NCI-H1048 (cell line): ENCODE data around the gene SYNE4.
A peak's percentile ranks its signal among the peaks of the same experiment; 100 is the strongest.

Experiments used
- DNase-seq: peaks from one replicate; lab custom pipeline; 2025; lab: John Stamatoyannopoulos, UW

The SYNE4 gene

GRCh38 chr19:36025541-36025940 is 16.9 kb upstream of the SYNE4 start:
- no peak for DNase-seq

GRCh38 chr19:36023432-36023831 is 14.8 kb upstream of the SYNE4 start:
- no peak for DNase-seq

DNA sequence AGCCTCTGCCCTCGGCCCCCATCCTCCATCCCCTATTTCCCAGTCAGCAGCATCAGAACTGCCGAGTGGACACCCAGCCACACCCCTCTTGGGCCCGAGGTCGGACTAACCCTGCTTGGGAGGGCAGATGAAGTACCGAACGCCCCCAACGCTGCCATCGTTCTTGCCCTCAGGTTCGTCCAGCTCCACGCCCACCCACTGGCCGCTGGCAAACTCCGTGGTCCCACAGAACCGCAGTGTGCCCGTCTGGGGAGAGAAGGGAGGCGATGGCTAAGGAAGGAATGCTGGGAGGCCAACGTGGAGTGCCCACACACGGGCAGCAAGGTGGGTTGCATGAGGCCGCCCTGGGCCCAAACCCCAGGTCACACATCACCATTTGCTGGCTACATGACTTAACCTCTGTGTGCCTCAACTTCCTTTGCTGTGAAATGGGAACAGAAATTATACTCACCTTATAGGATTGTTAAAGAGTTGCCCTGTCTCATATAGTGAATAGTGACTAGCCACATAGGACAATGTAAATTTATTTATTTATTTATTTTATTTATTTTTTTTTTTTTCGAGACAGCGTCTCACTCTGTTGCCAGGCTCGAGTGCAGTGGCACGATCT is 10.6 kb upstream of the SYNE4 start:
- no peak for DNase-seq

- DNase-seq, result peak; percentile 98
Observed at GRCh38 chr19:36014012-36014924, 5.7 kb upstream of the SYNE4 start, which contains the start of gene ALKBH6. Gene ALKBH6 (minus strand): TSS chr19:36014213. CDS start chr19:36013397, 816 bp downstream.

GRCh38 chr19:36013280-36014011 is 4.8 kb upstream of the SYNE4 start:
- DNase-seq, result no peak

DNA sequence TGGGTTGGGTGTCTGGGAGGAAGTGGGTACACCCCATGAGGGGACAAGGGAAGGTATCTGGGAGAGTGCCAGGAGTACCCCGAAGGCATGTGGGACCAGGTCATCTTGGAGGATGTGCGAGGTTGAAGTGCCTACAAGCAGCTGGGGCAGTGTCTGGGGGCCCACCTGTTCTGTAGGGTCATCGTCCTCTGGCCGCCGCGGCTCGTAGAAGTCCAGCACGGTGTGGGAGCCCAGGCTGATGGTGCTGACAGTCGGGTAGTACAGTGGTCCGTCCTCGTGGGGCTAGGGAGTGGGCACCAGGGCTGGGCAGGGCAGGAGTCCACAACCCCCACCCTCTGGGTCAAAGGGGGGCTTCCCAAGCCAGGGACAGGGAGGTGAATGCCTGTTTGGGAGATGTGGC is 1.8 kb upstream of the SYNE4 start:
- no peak for DNase-seq

GRCh38 chr19:36009633-36010379 is 1.2 kb upstream of the SYNE4 start:
- DNase-seq, result no peak

- no peak for DNase-seq
Observed at GRCh38 chr19:36009220-36009619, 607 bp upstream of the SYNE4 start.

- no peak for DNase-seq
Observed at GRCh38 chr19:36006955-36007354, 1.7 kb downstream of the SYNE4 start.

DNA sequence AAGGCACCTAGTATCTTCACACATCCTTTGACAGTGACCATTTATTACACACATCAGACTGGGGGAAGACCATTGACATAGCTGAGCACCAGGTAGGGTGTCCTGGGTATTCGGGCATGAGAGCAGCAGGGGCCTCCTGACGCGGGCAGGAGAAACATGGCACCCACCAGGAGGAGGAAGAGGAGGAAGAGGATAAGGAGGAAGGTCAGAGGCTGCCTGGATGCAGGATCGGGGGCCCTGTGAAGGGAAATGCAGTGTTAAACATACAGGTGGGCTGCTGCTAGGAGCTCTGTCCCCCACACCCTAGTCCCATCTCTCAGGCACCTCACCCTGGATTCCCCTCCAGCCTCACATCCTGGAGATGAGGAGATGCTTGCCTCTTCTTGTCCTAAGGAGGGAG is 5.3 kb downstream of the SYNE4 start:
- no peak for DNase-seq

- no peak for DNase-seq
Observed at GRCh38 chr19:36001605-36002004, 7.0 kb downstream of the SYNE4 start.

GRCh38 chr19:35996777-35997176 is 11.8 kb downstream of the SYNE4 start:
- DNase-seq, result no peak

DNA sequence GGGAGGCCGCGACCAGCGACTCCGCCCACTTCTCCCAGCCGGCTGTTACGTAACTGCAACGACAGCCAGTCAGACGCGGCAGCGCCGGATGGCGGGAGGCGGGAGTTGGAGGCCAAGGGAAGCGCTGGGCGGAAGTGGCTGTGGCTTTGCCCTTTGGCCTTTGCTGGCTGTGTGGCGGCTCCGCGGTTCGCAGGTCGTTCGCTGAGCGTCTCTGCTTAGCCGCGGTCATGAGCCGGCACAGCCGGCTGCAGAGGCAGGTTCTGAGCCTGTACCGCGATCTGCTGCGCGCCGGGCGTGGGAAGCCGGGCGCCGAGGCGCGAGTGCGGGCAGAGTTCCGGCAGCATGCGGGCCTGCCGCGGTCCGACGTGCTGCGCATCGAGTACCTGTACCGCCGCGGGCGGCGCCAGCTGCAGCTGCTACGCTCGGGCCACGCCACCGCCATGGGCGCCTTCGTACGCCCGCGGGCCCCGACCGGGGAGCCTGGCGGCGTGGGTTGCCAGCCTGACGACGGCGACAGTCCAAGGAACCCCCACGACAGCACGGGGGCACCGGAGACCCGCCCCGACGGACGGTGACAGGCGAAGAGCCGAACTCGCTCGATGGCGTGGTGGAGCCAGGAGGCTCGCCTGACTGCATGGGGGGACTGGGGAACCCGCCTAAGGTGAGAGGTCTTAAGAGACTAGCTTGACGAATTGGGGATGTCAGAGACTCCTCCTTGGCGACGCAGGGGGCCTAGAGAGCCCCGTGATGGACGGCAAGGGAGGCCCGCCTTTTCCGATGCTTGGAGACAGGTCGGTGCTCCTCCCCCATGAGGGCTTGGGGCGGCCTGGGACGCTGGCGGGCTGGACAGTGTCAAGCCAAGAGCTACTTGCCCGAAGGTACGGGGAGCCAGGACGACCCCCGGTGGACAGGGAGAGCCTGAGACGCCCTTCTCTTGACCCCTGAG is 13.3 kb downstream of the SYNE4 start, which contains the start of gene SDHAF1:
Gene SDHAF1, plus strand, starts transcription at position 141 of the 946 bp plus-strand sequence. Its CDS starts 87 bp downstream, at position 228.
- DNase-seq, result peak; percentile 77

- no peak for DNase-seq
Observed at GRCh38 chr19:35993923-35994598, 14.6 kb downstream of the SYNE4 start.

GRCh38 chr19:35992907-35993765 is 15.5 kb downstream of the SYNE4 start:
- no peak for DNase-seq

- DNase-seq, result no peak
Observed at GRCh38 chr19:35991731-35992450, 16.7 kb downstream of the SYNE4 start.

GRCh38 chr19:35990771-35991730 is 17.6 kb downstream of the SYNE4 start:
- DNase-seq, result no peak
